Activated T-helper 1 cell treated with Interleukin-2 at 50 U/mL for 16 hours (primary cell): ENCODE data around the gene ABHD8.

ENCODE experiments used
- DNase-seq: peaks from one replicate; pipeline ENCODE4 v3.0.0-alpha.2; 2020; ENCODE audit warnings: low read depth

ABHD8 gene

GRCh38 chr19:17333611-17334413 lies 30.6 kb upstream of the ABHD8 start:
- DNase-seq: peak; percentile 63

- no peak for DNase-seq
Measured at GRCh38 chr19:17332677-17333581, 29.7 kb upstream of the ABHD8 start.

- no peak for DNase-seq
Measured at GRCh38 chr19:17332360-17332676, 29.1 kb upstream of the ABHD8 start.

GRCh38 chr19:17331045-17331558 lies 27.9 kb upstream of the ABHD8 start:
- no peak for DNase-seq

- no peak for DNase-seq
Measured at GRCh38 chr19:17330262-17331044, 27.2 kb upstream of the ABHD8 start.

- DNase-seq: no peak
Measured at GRCh38 chr19:17329366-17330261, 26.4 kb upstream of the ABHD8 start.

GRCh38 chr19:17328517-17329365 lies 25.5 kb upstream of the ABHD8 start:
- peak; percentile 27 for DNase-seq

- DNase-seq: peak; percentile 31
Measured at GRCh38 chr19:17327654-17328516, 24.7 kb upstream of the ABHD8 start.

- DNase-seq: no peak
Measured at GRCh38 chr19:17327068-17327653, 23.9 kb upstream of the ABHD8 start.

- no peak for DNase-seq
Measured at GRCh38 chr19:17326595-17326966, 23.4 kb upstream of the ABHD8 start.

GRCh38 chr19:17325881-17326594 lies 22.8 kb upstream of the ABHD8 start:
- DNase-seq: no peak

- no peak for DNase-seq
Measured at GRCh38 chr19:17325133-17325532, 21.9 kb upstream of the ABHD8 start.

GRCh38 chr19:17324357-17325114 lies 21.3 kb upstream of the ABHD8 start:
- no peak for DNase-seq

- DNase-seq: no peak
Measured at GRCh38 chr19:17323964-17324332, 20.7 kb upstream of the ABHD8 start.

GRCh38 chr19:17323300-17323963 lies 20.2 kb upstream of the ABHD8 start:
- DNase-seq: no peak

GRCh38 chr19:17322854-17323253 lies 19.6 kb upstream of the ABHD8 start:
- no peak for DNase-seq
